Stimulated activated CD8-positive, alpha-beta memory T cell treated with anti-CD3 and anti-CD28 coated beads, Interleukin-7, amount 100 ng/mL, for 4 hours (primary cell): Measurements from ENCODE around the gene CCDC71L.
"Not testable (repeated sequence)": the region's sequence is repeated elsewhere in the genome, so short reads cannot be mapped to it uniquely, and the experiment has no call there.

Experiments
- DNase-seq, 2 donors: peaks; one replicate each; pipeline ENCODE4 v3.0.0-alpha.2; 2020; ENCODE audit warnings: low read depth in 2 of 2

Gene CCDC71L

GRCh38 chr7:106660862-106661720 lies at the start of gene CCDC71L:
TSS of gene CCDC71L (minus strand) at chr7:106661158. CDS start at chr7:106660896, 262 bp downstream.
- DNase-seq, result peak; percentile 92 to 95

- DNase-seq, result not testable (repeated sequence)
Observed at GRCh38 chr7:106709604-106710003, 48.6 kb upstream of the CCDC71L start.

- DNase-seq, result no peak
Observed at GRCh38 chr7:106704000-106704840, 43.3 kb upstream of the CCDC71L start.

- no peak for DNase-seq
Observed at GRCh38 chr7:106693677-106694353, 32.9 kb upstream of the CCDC71L start.

GRCh38 chr7:106692450-106693051 lies 31.6 kb upstream of the CCDC71L start:
- no peak for DNase-seq

- DNase-seq, result not testable (repeated sequence)
Observed at GRCh38 chr7:106688161-106688560, 27.2 kb upstream of the CCDC71L start.

GRCh38 chr7:106683941-106684340 lies 23.0 kb upstream of the CCDC71L start:
- no peak for DNase-seq

GRCh38 chr7:106681815-106682495 lies 21.0 kb upstream of the CCDC71L start:
- DNase-seq, result no peak

- peak; percentile 10 to 14 for DNase-seq
Observed at GRCh38 chr7:106679153-106679931, 18.4 kb upstream of the CCDC71L start.

- no peak for DNase-seq
Observed at GRCh38 chr7:106678795-106679152, 17.8 kb upstream of the CCDC71L start.

- not testable (repeated sequence) for DNase-seq
Observed at GRCh38 chr7:106676506-106676905, 15.5 kb upstream of the CCDC71L start.

- DNase-seq, result not testable (repeated sequence)
Observed at GRCh38 chr7:106673688-106674087, 12.7 kb upstream of the CCDC71L start.

GRCh38 chr7:106671930-106672329 lies 11.0 kb upstream of the CCDC71L start:
- DNase-seq, result not testable (repeated sequence)

GRCh38 chr7:106671160-106671559 lies 10.2 kb upstream of the CCDC71L start:
- DNase-seq, result no peak

- DNase-seq, result no peak
Observed at GRCh38 chr7:106668861-106669524, 8.0 kb upstream of the CCDC71L start.

- no peak for DNase-seq
Observed at GRCh38 chr7:106666353-106666752, 5.4 kb upstream of the CCDC71L start.

GRCh38 chr7:106664343-106664742 lies 3.4 kb upstream of the CCDC71L start:
- DNase-seq, result no peak

GRCh38 chr7:106659963-106660861 lies 746 bp downstream of the CCDC71L start:
- DNase-seq, result peak; percentile 51 to 72
